ENCODE data around the gene ST8SIA5. TPM values are rescaled to one million over a fixed set of nuclear protein-coding genes. Genes with fewer than 3 reads are reported as not detected.

ST8SIA5 gene
- total RNA-seq, 1 experiment from 2014 or later, result not detected

- no peak for DNase-seq (ENCODE audit: extremely low read depth, low read depth)
These were observed 80.5 kb downstream of the ST8SIA5 start for GRCh38 chr18:46676182-46676835.

- no peak for DNase-seq (ENCODE audit: extremely low read depth, low read depth)
These were observed 81.7 kb downstream of the ST8SIA5 start for GRCh38 chr18:46675112-46675511.

GRCh38 chr18:46672062-46672970 is 84.5 kb downstream of the ST8SIA5 start:
- DNase-seq (ENCODE audit: extremely low read depth, low read depth), result no peak

GRCh38 chr18:46668694-46669093 is 88.2 kb downstream of the ST8SIA5 start:
- DNase-seq (ENCODE audit: extremely low read depth, low read depth), result no peak

GRCh38 chr18:46668135-46668534 is 88.7 kb downstream of the ST8SIA5 start:
- no peak for DNase-seq (ENCODE audit: extremely low read depth, low read depth)

- no peak for DNase-seq (ENCODE audit: extremely low read depth, low read depth)
These were observed 93.3 kb downstream of the ST8SIA5 start for GRCh38 chr18:46663539-46663938.

- no peak for DNase-seq (ENCODE audit: extremely low read depth, low read depth)
These were observed 95.7 kb downstream of the ST8SIA5 start for GRCh38 chr18:46660957-46661749.

GRCh38 chr18:46659484-46659883 is 97.4 kb downstream of the ST8SIA5 start:
- DNase-seq (ENCODE audit: extremely low read depth, low read depth), result no peak

GRCh38 chr18:46657115-46657955 is 99.5 kb downstream of the ST8SIA5 start, which contains the start of gene LOXHD1:
TSS of gene LOXHD1 (minus strand) at chr18:46657220. CDS start at chr18:46657033, 187 bp downstream.
- no peak for DNase-seq (ENCODE audit: extremely low read depth, low read depth)

GRCh38 chr18:46656326-46657114 is 100.3 kb downstream of the ST8SIA5 start:
- no peak for DNase-seq (ENCODE audit: extremely low read depth, low read depth)

GRCh38 chr18:46652372-46652771 is 104.5 kb downstream of the ST8SIA5 start:
- no peak for DNase-seq (ENCODE audit: extremely low read depth, low read depth)

GRCh38 chr18:46650681-46651080 is 106.2 kb downstream of the ST8SIA5 start:
- no peak for DNase-seq (ENCODE audit: extremely low read depth, low read depth)

- no peak for DNase-seq (ENCODE audit: extremely low read depth, low read depth)
These were observed 107.6 kb downstream of the ST8SIA5 start for GRCh38 chr18:46649071-46649862.

- DNase-seq (ENCODE audit: extremely low read depth, low read depth), result no peak
These were observed 110.4 kb downstream of the ST8SIA5 start for GRCh38 chr18:46646468-46646867.

GRCh38 chr18:46642561-46642960 is 114.3 kb downstream of the ST8SIA5 start:
- no peak for DNase-seq (ENCODE audit: extremely low read depth, low read depth)

GRCh38 chr18:46641917-46642316 is 114.9 kb downstream of the ST8SIA5 start:
- no peak for DNase-seq (ENCODE audit: extremely low read depth, low read depth)

GRCh38 chr18:46639386-46639785 is 117.5 kb downstream of the ST8SIA5 start:
- DNase-seq (ENCODE audit: extremely low read depth, low read depth), result no peak

- DNase-seq (ENCODE audit: extremely low read depth, low read depth), result no peak
These were observed 120.7 kb downstream of the ST8SIA5 start for GRCh38 chr18:46636040-46636630.
